ENCODE results near the gene KNDC1.

- TF ChIP-seq CTCF (IDR thresholded peaks at IDR 0.05; ENCODE audit: insufficient read depth, low read length) (no peak), GABPA (IDR thresholded peaks at IDR 0.05; ENCODE audit: low read depth) (no peak)
Measured at GRCh38 chr10:133110609-133111275, 49.3 kb upstream of the KNDC1 start.
